Glutamatergic neuron (in vitro differentiated cells): ENCODE measurements around the gene TRPV2. TPM values are rescaled to one million over a fixed set of nuclear protein-coding genes. Genes with fewer than 3 reads are reported as not detected.

Source experiments
- DNase-seq: peaks from one replicate; pipeline ENCODE4 v3.0.0; 2022
- H3K27ac Mint-ChIP-seq: one replicate; pipeline ENCODE4 v1.8.0; 2020; ENCODE audit warnings: mild to moderate bottlenecking, mixed read lengths, inconsistent platforms; ENCODE audit not compliant: unreplicated experiment
- H3K27me3 Mint-ChIP-seq: one replicate; pipeline ENCODE4 v1.8.0; 2020; ENCODE audit warnings: mild to moderate bottlenecking, moderate library complexity, mixed read lengths, inconsistent platforms; ENCODE audit not compliant: unreplicated experiment
- H3K36me3 Mint-ChIP-seq: one replicate; pipeline ENCODE4 v1.8.0; 2020; ENCODE audit warnings: mild to moderate bottlenecking, mixed read lengths, inconsistent platforms; ENCODE audit not compliant: unreplicated experiment
- H3K4me1 Mint-ChIP-seq: one replicate; pipeline ENCODE4 v1.8.0; 2020; ENCODE audit warnings: mild to moderate bottlenecking, low read depth, mixed read lengths, inconsistent platforms; ENCODE audit not compliant: unreplicated experiment
- H3K4me3 Mint-ChIP-seq: one replicate; pipeline ENCODE4 v1.8.0; 2020; ENCODE audit warnings: mild to moderate bottlenecking, mixed read lengths, inconsistent platforms; ENCODE audit not compliant: unreplicated experiment
- H3K9me3 Mint-ChIP-seq: one replicate; pipeline ENCODE4 v1.8.0; 2020; ENCODE audit warnings: mild to moderate bottlenecking, moderate library complexity, mixed read lengths, inconsistent platforms; ENCODE audit not compliant: unreplicated experiment
- CTCF ChIP-seq: fragments of 200-600 bp; sonication (generic); IDR thresholded peaks from one replicate; pipeline ENCODE4 v1.5.0; 2021; ENCODE audit not compliant: partially characterized antibody, unreplicated experiment
- total RNA-seq: library from RNA; stranded (reverse); fragmentation: NEBNext Ultra II Directional; extraction: Animal tissue kit (Norgen Biotek cat#: 25700); gene quantifications from one replicate; pipeline ENCODE4 v1.2.1, GENCODE V29; 2021; ENCODE audit not compliant: unreplicated experiment

Gene TRPV2
- total RNA-seq, 1 donor from 2014 or later, result 27.0 TPM

GRCh38 chr17:16442141-16442540 lies 26.8 kb downstream of the TRPV2 start:
- Mint-ChIP-seq H3K27me3 (peaks cover 18% of the 10 kb centered on the region), H3K4me3 (peak overlapping the region; percentile 32), H3K9me3 (peaks cover 19% of the 10 kb centered on the region), H3K36me3 (peaks cover 6% of the 10 kb centered on the region), H3K4me1 (peaks cover 35% of the 10 kb centered on the region), H3K27ac (peak overlapping the region; percentile 73)
- DNase-seq, result no peak
- TF ChIP-seq CTCF, result no peak

- Mint-ChIP-seq H3K4me3 (no peak overlapping the region), H3K9me3 (peaks cover 19% of the 10 kb centered on the region), H3K36me3 (peaks cover 6% of the 10 kb centered on the region), H3K27me3 (peaks cover 14% of the 10 kb centered on the region), H3K27ac (peak overlapping the region; percentile 66), H3K4me1 (peaks cover 35% of the 10 kb centered on the region)
- no peak for TF ChIP-seq CTCF
- DNase-seq, result no peak
These were observed 27.5 kb downstream of the TRPV2 start for GRCh38 chr17:16442594-16443510.

GRCh38 chr17:16443511-16444257 lies 28.3 kb downstream of the TRPV2 start:
- peaks cover 12% of the 10 kb centered on the region for H3K9me3 Mint-ChIP-seq
- peak overlapping the region; percentile 93 for H3K27ac Mint-ChIP-seq

GRCh38 chr17:16444258-16444886 lies 29.0 kb downstream of the TRPV2 start:
- TF ChIP-seq CTCF, result no peak
- Mint-ChIP-seq H3K27ac (peak overlapping the region; percentile 93), H3K4me1 (peaks cover 30% of the 10 kb centered on the region), H3K27me3 (peaks cover 10% of the 10 kb centered on the region), H3K4me3 (peak overlapping the region; percentile 71), H3K36me3 (no peaks in the 10 kb centered on the region), H3K9me3 (peaks cover 10% of the 10 kb centered on the region)
- peak; percentile 69 for DNase-seq

More at GRCh38 chr17:16443511-16444257, 28.3 kb downstream of the TRPV2 start:
- peaks cover 30% of the 10 kb centered on the region for H3K4me1 Mint-ChIP-seq
- DNase-seq, result no peak
- H3K36me3 Mint-ChIP-seq, result no peaks in the 10 kb centered on the region
- peaks cover 13% of the 10 kb centered on the region for H3K27me3 Mint-ChIP-seq
- H3K4me3 Mint-ChIP-seq, result peak overlapping the region; percentile 71
- no peak for TF ChIP-seq CTCF
